HL-60/S4 treated with phorbol 12-myristate 13-acetate at 8.2 ng/mL for 4 days and 3 days (cell line): ENCODE measurements around the gene BORCS6.
"Not testable (repeated sequence)": the region's sequence is repeated elsewhere in the genome, so short reads cannot be mapped to it uniquely, and the experiment has no call there.

ENCODE experiments used
- in situ Hi-C: fragments of 300-500 bp; cut with MboI; formaldehyde crosslinking; loops from 2 replicates; pipeline ENCODE4 v1.15.0; 2022; ENCODE audit warnings: low sequenced_read_pairs

The BORCS6 gene

GRCh38 chr17:8175795-8176196 is 14.2 kb downstream of the BORCS6 start:
- in situ Hi-C loops = no loop called here

- in situ Hi-C loops = no loop called here
Measured at GRCh38 chr17:8173871-8174322, 16.1 kb downstream of the BORCS6 start.

GRCh38 chr17:8173056-8173870 is 16.7 kb downstream of the BORCS6 start:
- in situ Hi-C loops = no loop called here

- in situ Hi-C loops = not testable (repeated sequence)
Measured at GRCh38 chr17:8170186-8170585, 19.8 kb downstream of the BORCS6 start.

GRCh38 chr17:8167526-8167925 is 22.5 kb downstream of the BORCS6 start:
- in situ Hi-C loops = no loop called here

- in situ Hi-C loops = no loop called here
Measured at GRCh38 chr17:8166731-8167130, 23.2 kb downstream of the BORCS6 start.

GRCh38 chr17:8164815-8165131 is 25.2 kb downstream of the BORCS6 start:
- in situ Hi-C loops = no loop called here

GRCh38 chr17:8163978-8164814 is 25.8 kb downstream of the BORCS6 start:
- in situ Hi-C loops = no loop called here

GRCh38 chr17:8162997-8163977 is 26.7 kb downstream of the BORCS6 start:
- in situ Hi-C loops = no loop called here

GRCh38 chr17:8162233-8162996 is 27.6 kb downstream of the BORCS6 start, which contains the start of gene VAMP2:
TSS of gene VAMP2 (minus strand) at chr17:8162948. CDS start at chr17:8162879, 69 bp downstream.
- in situ Hi-C loops = no loop called here

GRCh38 chr17:8161289-8162232 is 28.4 kb downstream of the BORCS6 start:
- in situ Hi-C loops = no loop called here

- in situ Hi-C loops = no loop called here
Measured at GRCh38 chr17:8160741-8161221, 29.2 kb downstream of the BORCS6 start.

- in situ Hi-C loops = no loop called here
Measured at GRCh38 chr17:8160224-8160577, 29.8 kb downstream of the BORCS6 start.

GRCh38 chr17:8159459-8160223 is 30.3 kb downstream of the BORCS6 start:
- in situ Hi-C loops = no loop called here

GRCh38 chr17:8159032-8159400 is 31.0 kb downstream of the BORCS6 start:
- in situ Hi-C loops = no loop called here

- in situ Hi-C loops = no loop called here
Measured at GRCh38 chr17:8158267-8159031, 31.5 kb downstream of the BORCS6 start.

- in situ Hi-C loops = no loop called here
Measured at GRCh38 chr17:8156246-8156992, 33.6 kb downstream of the BORCS6 start.
